C4-2B (cell line): Measurements from ENCODE around the gene HGF.

Source experiments
- H3K27ac ChIP-seq: fragments of 450-650 bp; 2 replicates; pipeline ENCODE4 v1.5.1; 2017
- ZFX ChIP-seq: fragments of 450-650 bp; IDR thresholded peaks from 2 replicates; pipeline ENCODE4 v1.6.1; 2017
- TF ChIP-seq, protein P1 (sequence below): fragments of 450-650 bp; conservative IDR thresholded peaks from 2 replicates; pipeline ENCODE4 v1.5.1; 2017; ENCODE audit warnings: mild to moderate bottlenecking

Gene HGF

DNA sequence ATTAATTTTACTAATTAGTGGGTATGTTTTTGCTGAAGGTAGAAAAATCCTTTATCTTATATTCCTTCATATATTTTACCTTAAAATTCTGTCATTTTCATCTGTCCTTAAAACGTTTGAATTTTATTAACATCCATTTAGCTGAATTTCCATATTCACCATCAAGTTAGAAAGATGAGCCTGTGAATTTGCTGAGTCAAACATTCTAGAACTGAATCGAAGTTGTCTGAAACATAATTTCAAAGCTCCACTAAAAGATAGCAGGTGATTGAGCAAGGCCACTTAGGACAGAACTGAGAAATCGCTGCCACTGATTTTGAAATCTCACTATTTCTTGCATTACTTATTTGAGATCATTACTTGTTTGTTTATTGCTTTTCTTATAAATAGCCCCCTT is 17.5 kb downstream of the HGF start:
- H3K27ac ChIP-seq = no peak overlapping the region

DNA sequence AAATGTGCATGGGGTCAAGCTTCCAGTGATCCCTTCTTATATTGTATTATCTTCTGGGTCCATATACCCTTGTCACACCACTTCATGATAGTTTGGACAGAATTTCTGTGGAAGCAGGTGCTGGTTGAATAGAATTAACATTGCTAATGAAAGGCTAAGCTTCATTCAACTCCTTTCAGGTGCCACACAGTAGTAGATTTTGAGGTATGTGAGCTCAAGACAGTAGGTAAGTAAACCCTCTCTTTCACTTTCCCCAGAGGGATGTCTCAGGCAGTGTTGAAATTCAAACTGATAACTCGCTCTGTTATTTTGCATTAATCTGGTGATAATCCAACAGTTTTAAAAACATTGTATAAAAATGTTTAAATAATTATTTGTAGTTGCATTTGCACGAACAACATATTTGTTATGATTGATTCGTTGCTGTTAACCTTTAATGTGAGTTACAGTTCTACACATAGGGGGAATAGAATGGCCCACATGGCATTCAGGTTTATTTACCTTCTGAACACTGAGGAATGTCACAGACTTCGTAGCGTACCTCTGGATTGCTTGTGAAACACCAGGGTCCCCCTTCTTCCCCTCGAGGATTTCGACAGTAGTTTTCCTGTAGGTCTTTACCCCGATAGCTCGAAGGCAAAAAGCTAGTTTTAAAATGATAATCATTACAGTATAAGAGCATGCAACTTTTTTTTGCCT is 18.1 kb downstream of the HGF start:
- H3K27ac ChIP-seq = no peak overlapping the region
- no peak for TF ChIP-seq ZFX
- TF ChIP-seq, protein P1, sequence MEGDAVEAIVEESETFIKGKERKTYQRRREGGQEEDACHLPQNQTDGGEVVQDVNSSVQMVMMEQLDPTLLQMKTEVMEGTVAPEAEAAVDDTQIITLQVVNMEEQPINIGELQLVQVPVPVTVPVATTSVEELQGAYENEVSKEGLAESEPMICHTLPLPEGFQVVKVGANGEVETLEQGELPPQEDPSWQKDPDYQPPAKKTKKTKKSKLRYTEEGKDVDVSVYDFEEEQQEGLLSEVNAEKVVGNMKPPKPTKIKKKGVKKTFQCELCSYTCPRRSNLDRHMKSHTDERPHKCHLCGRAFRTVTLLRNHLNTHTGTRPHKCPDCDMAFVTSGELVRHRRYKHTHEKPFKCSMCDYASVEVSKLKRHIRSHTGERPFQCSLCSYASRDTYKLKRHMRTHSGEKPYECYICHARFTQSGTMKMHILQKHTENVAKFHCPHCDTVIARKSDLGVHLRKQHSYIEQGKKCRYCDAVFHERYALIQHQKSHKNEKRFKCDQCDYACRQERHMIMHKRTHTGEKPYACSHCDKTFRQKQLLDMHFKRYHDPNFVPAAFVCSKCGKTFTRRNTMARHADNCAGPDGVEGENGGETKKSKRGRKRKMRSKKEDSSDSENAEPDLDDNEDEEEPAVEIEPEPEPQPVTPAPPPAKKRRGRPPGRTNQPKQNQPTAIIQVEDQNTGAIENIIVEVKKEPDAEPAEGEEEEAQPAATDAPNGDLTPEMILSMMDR = no peak

More for the DNA sequence above, 17.5 kb downstream of the HGF start:
- no peak for TF ChIP-seq ZFX
- TF ChIP-seq, protein P1 = no peak

DNA sequence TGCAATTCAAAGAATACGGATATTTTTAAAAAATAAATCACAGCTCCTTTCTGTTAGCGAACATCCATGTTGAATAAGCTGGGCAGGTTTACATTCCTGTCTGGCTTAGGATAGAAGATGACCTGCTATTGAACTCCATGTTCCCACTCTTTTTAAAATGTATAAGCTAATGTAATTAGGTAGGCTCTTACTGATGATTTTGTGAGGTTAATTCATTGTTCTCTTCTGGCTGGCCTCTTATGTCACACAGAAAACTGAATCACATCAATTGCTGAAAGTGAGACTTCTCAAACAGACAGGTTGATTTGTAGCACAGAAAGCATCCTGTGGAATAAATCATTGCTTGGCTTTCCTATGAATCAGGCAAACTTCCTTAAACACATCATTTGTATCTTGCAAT is 24.2 kb downstream of the HGF start:
- H3K27ac ChIP-seq = no peak overlapping the region
- no peak for TF ChIP-seq ZFX
- TF ChIP-seq, protein P1 = no peak

DNA sequence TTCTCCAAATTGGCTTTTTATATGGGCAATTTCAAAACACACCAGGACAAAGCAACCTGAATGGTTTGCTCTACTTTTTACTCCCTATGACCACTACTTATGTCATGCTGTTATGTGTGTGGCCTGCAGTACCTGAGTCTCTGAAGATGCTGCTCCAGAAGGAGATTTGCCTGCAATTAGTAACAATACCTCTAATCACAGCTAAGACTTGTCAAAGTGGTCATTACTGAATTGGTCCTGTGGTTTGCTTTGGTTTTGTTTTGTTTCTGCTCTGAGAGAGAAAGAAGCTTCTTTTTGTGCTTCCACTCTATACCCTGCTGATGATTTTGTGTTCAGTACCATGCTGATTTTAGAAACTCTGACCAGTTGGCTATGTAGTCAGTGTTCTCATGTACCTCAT is 25.5 kb downstream of the HGF start:
- H3K27ac ChIP-seq = no peak overlapping the region
- TF ChIP-seq, protein P1 = no peak
- TF ChIP-seq ZFX = no peak

DNA sequence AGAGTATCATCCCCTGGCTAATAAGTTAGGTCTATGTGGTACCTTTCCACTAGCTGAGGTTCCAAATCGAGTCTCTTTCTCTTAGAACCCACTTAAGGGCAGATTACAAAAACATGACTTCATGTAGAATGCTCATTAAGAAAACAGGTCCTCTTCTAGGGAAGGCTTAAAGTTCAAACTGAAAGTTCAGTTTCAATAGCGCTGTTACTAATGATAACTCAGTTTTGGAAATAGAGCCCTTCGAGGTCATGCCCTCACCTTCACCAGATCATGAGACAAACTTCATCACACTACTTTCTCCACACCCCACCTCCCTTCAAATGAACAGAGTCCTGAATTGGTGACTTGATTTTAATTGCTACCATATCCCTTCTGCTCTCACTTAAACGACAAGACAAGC is 26.2 kb downstream of the HGF start:
- H3K27ac ChIP-seq = no peak overlapping the region
- TF ChIP-seq ZFX = no peak
- TF ChIP-seq, protein P1 = no peak

DNA sequence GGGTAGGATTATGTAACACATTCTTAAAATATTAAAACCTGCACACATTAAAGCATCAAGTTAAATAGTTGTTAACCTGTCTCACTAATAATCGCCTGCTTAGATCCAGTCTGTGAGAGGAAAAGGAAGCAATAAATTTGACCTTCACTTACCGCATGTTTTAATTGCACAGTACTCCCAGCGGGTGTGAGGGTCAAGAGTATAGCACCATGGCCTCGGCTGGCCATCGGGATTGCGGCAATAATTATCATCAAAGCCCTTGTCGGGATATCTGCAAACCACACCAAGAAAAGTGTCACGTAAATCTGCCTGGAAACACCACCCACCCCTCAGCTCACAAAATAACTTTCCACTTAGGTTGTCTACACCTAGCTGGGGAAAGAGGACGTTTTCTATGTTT is 26.6 kb downstream of the HGF start:
- no peak for TF ChIP-seq ZFX
- TF ChIP-seq, protein P1 = no peak

DNA sequence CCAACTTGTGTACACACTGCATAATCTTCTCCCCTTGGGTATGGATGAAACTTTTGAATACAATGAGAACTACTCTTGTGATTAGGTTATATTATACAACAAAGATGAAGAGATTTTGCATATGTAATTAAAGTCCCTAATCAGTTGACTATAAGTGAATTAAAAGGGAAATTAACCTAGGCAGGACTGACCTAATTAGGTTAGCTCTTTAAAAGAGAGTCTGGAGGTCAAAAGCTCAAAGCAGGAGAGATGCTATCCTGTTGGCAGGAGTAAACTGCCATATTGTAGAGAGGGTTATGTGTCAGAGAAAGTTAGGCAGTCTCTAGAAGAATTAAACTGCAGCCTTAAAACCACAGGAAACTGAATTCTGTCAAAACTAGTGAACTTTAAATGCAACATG is 29.4 kb downstream of the HGF start:
- TF ChIP-seq ZFX = no peak
- TF ChIP-seq, protein P1 = no peak
- H3K27ac ChIP-seq = no peak overlapping the region

More for the DNA sequence above, 26.6 kb downstream of the HGF start:
- no peak overlapping the region for H3K27ac ChIP-seq
